Hypothalamus (tissue), 51 donors: ENCODE measurements around the gene STK32C.

ENCODE experiments used
- DNase-seq, 51 donors: peaks; one replicate each; lab custom pipeline; 2025; lab: John Stamatoyannopoulos, UW

STK32C gene

GRCh38 chr10:132307823-132308586 is at the start of gene STK32C:
Gene STK32C (minus strand): TSS chr10:132307950. CDS start chr10:132307833, 117 bp downstream.
- DNase-seq = peak; percentile 46 to 98 (median 87)

GRCh38 chr10:132356621-132357195 is 49.0 kb upstream of the STK32C start:
- no peak for DNase-seq

GRCh38 chr10:132355754-132356153 is 48.0 kb upstream of the STK32C start:
- peak in 1 of 51 donors; percentile 64 for DNase-seq

- no peak for DNase-seq
Observed at GRCh38 chr10:132355297-132355696, 47.5 kb upstream of the STK32C start.

GRCh38 chr10:132354356-132355094 is 46.8 kb upstream of the STK32C start:
- DNase-seq = no peak

GRCh38 chr10:132353456-132354355 is 46.0 kb upstream of the STK32C start:
- no peak for DNase-seq

- DNase-seq = peak in 38 of 51 donors; percentile 5 to 83 (median 46)
Observed at GRCh38 chr10:132352462-132353308, 44.9 kb upstream of the STK32C start.

GRCh38 chr10:132351611-132352010 is 43.9 kb upstream of the STK32C start:
- DNase-seq = no peak

GRCh38 chr10:132350946-132351345 is 43.2 kb upstream of the STK32C start:
- no peak for DNase-seq

- DNase-seq = no peak
Observed at GRCh38 chr10:132350391-132350790, 42.6 kb upstream of the STK32C start.

- no peak for DNase-seq
Observed at GRCh38 chr10:132349766-132350165, 42.0 kb upstream of the STK32C start.

- DNase-seq = no peak
Observed at GRCh38 chr10:132347931-132348267, 40.1 kb upstream of the STK32C start.

- DNase-seq = no peak
Observed at GRCh38 chr10:132347211-132347930, 39.6 kb upstream of the STK32C start.

- DNase-seq = no peak
Observed at GRCh38 chr10:132346806-132347205, 39.1 kb upstream of the STK32C start.

- no peak for DNase-seq
Observed at GRCh38 chr10:132345345-132345744, 37.6 kb upstream of the STK32C start.

- no peak for DNase-seq
Observed at GRCh38 chr10:132344386-132344785, 36.6 kb upstream of the STK32C start.

GRCh38 chr10:132342553-132342952 is 34.8 kb upstream of the STK32C start:
- no peak for DNase-seq

- no peak for DNase-seq
Observed at GRCh38 chr10:132341781-132342180, 34.0 kb upstream of the STK32C start.

- no peak for DNase-seq
Observed at GRCh38 chr10:132341017-132341416, 33.3 kb upstream of the STK32C start.
